ENCODE data around the gene ADCY5.
"Not testable (repeated sequence)": the region's sequence is repeated elsewhere in the genome, so short reads cannot be mapped to it uniquely, and the experiment has no call there.

Gene ADCY5

DNA sequence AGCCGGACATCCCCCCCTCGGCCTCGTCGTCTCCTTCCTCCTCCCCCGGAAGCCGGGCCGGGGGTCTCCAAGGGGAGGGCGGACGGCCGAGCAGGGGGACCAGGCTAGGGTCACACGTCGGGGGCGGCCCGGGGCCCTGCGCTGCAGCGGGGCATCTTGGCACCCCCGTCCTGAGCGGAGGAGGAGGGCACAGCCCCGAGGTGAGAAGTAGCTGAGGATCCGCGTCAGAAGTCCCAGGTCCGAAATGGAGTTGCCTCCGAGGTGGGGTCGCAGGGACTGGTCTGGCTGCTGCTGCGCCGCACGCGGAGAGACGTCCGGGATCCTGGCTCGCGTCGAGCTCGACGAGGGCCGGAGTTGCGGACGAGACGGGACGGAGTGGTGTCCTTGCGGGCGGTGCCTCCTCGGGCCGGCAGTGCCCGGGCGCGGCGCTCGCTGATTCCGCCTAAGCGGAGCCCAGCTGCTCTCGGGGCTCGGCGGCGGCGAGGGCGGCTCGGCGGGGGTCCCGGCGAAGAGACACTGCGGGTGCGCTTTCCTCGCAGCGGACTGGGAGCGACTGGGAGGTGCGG lies at the start of gene ADCY5:
ADCY5 (minus strand) TSS at position 555 of the 566 bp plus-strand sequence; CDS start at position 10, 545 bp downstream.
- TF ChIP-seq, protein P1, sequence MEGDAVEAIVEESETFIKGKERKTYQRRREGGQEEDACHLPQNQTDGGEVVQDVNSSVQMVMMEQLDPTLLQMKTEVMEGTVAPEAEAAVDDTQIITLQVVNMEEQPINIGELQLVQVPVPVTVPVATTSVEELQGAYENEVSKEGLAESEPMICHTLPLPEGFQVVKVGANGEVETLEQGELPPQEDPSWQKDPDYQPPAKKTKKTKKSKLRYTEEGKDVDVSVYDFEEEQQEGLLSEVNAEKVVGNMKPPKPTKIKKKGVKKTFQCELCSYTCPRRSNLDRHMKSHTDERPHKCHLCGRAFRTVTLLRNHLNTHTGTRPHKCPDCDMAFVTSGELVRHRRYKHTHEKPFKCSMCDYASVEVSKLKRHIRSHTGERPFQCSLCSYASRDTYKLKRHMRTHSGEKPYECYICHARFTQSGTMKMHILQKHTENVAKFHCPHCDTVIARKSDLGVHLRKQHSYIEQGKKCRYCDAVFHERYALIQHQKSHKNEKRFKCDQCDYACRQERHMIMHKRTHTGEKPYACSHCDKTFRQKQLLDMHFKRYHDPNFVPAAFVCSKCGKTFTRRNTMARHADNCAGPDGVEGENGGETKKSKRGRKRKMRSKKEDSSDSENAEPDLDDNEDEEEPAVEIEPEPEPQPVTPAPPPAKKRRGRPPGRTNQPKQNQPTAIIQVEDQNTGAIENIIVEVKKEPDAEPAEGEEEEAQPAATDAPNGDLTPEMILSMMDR (conservative IDR thresholded peaks at IDR 0.05) = no peak
- no peak for TF ChIP-seq ZFX (IDR thresholded peaks at IDR 0.05)
- H3K27ac ChIP-seq = no peak within 1 kb of the TSS

DNA sequence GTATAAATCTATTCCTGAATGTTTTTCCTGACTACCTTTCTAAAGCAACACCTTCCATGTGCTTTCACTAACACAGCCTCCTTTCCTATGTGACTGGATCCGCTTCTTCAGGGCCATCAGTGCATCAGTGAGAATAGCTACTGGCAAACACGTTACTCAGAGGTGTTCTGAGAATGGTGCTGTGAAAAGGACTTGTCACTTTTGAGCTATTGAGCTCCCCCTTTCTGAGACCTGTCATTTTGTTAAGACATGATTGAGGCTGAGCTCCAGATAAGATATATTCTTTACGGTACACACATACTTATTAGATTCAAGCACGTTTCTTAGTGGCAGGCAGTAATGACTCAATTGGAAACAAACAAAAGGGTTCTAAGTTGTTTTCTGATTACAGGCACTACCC lies 45.0 kb upstream of the ADCY5 start:
- no peak for TF ChIP-seq ZFX (IDR thresholded peaks at IDR 0.05)
- TF ChIP-seq, protein P1 (conservative IDR thresholded peaks at IDR 0.05) = no peak

DNA sequence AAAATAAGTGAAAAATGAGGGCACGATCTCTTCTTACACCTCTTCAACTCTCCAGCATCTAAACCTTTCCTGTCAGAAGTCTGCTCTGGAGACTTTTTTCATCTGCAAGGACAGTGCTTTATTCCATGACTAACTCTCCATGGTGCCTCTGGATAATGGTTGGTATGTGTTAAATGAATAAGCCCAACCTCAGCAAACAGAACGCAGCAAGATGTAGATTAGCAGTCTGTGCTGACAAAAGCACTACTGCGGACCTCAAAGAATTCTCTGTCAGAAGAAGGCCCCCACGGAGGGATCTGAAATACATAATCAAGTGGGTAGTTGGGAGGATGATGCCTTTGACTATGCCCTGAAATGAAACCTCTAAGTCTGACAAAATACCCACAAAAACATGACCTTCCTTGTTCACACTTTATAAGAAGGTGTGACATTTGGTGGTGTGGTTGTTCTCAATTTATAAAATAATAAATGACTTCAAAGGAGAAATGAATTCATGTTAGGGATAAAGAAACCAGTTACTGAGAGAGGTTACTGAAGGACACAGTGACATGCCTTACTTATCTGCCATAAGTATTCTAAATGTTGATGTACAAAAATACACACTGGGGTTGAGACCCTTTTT lies 43.2 kb upstream of the ADCY5 start:
- H3K27ac ChIP-seq = no peak overlapping the region
- no peak for TF ChIP-seq ZFX (IDR thresholded peaks at IDR 0.05)
- TF ChIP-seq, protein P1 (conservative IDR thresholded peaks at IDR 0.05) = no peak

More for the DNA sequence above, 45.0 kb upstream of the ADCY5 start:
- no peak overlapping the region for H3K27ac ChIP-seq

DNA sequence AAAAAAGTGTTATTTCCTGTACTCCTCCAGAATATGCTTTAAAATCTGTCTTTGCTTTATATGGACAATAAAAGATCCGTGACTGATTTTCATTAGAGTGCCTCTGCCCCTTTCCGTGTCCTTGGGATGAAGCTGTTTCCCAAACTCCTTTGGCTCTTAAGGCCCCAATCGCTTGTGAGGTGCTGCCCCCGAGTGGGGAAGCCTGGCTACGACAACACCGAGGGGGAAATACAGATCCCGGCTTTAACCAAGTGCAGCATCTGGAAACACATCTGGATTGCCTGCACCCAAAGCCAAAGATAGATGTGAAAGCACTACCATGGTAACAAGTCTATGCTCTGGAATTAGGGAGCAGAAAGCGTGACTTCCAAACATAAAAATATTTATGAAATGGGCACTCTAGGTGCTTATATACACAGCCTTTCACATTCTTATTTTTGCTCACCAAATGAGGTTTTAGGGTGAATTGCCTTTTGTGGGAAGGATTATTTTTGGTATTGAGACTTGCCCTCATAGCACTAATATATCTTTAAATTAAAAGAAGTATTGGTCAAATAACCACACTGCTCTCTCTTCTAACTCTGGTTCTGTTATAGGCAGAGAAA lies 40.6 kb upstream of the ADCY5 start:
- no peak overlapping the region for H3K27ac ChIP-seq
- no peak for TF ChIP-seq ZFX (IDR thresholded peaks at IDR 0.05)
- TF ChIP-seq, protein P1 (conservative IDR thresholded peaks at IDR 0.05) = peak; percentile 96

DNA sequence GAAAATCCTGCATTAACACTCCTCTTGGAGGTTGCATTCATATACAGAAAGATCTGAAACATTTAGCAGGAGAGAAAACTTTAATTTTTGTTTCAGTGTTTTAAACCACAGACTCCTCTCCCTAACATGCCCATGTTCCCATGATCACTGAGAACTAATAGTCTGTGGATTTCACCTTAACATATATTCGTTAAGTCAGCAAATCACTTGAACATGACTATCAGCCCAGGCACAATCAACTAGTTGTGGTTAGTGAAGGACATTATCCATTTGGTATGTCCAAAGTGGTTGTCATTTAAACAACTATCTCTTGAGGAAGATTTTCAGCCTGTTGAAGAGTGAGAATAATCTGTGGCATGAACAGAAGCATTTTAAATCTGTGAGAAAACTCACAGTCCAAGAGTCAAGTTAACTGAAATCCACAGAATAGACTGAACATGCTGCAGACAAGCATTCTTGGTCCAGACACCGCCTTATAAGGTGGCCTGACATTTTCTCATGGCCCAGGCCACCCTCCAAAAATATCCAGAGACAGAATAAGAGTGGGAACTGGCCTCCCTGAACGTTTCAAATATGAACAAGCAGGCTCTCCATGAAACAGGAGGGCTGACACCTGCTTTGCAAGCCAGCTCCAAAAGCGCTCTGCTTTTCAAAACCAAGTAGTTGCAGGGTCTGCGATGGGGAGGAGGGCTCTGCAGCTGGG lies 39.9 kb upstream of the ADCY5 start:
- H3K27ac ChIP-seq = no peak overlapping the region
- TF ChIP-seq ZFX (IDR thresholded peaks at IDR 0.05) = no peak
- TF ChIP-seq, protein P1 (conservative IDR thresholded peaks at IDR 0.05) = no peak

DNA sequence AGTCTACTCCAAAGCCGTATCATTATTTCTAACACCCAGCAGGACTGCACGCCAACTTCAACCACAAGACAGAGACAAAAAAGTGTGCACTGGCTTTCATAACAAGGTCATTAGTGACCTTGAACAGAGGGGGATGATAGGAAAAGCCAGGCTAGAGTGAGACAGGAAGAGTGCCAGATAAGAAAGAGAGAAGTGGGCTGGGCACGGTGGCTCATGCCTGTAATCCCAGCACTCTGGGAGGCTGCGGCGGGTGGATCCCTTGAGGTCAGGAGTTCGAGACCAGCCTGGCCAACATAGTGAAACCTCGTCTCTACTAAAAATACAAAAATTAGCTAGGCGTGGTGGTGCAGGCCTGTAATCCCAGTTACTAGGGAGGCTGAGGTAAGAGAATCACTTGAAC lies 38.2 kb upstream of the ADCY5 start:
- H3K27ac ChIP-seq = not testable (repeated sequence)

DNA sequence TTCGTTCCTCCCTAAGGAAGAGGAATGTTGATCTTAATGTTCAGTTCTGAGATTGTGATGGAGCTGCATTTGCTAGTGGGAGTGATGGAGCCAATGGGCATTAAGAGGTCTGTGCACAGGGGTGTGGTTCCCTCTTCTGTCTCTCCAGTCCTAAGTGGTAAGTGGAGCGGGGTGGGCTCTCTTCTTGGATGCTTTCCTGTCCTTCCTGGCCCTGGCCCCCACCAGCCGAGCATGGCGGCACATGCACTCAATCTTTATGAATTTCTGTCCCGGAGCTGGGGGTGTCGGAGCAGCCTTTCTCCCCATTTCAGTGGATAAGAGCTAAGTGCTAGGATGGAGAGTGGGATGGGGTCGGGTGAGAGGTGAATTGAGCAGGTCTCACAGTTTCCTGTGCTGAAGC lies 37.6 kb upstream of the ADCY5 start:
- TF ChIP-seq, protein P1 (conservative IDR thresholded peaks at IDR 0.05) = no peak
- TF ChIP-seq ZFX (IDR thresholded peaks at IDR 0.05) = no peak
- H3K27ac ChIP-seq = no peak overlapping the region
